ENCODE data around the gene CD2.

DNA sequence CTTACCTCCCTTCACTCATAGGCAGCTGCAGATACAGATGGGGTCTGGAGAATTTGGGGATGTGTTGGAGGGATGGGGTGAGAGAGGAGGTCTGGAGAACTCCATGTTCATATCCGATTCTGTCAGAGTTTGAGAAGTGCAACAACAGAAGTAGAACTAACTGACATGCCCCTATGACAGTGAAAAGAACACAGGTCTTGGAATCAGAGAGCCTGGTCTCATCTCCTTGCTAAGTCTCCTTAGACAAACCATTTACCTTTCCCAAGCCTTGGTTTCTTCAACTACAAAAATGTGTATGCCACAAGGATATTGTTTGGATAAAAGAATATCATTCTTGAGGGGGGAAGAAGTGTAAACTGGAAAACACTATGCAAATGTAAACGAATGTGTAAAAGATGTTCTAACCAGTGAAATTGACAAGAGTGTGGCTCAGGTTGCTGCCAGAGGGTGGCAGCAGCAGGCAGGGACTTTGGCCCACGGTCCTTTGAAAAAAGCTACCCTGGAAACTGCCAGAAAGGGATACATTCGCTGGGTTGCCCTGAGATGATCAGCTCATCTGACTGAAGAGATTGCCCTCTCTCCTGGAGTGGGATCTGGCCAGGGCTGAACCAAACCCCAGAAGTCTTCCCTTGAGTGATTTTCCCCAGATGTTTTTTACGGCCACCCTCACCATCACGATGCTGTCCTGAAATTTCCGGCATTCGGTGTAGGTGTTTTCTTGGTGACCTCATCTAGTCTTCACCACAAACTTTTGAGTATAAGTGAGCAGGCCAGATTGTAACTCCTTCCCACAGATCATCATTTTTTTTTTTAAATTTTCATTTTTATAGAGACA is 17.0 kb upstream of the CD2 start:
- no peak for TF ChIP-seq TAF7 (optimal IDR thresholded peaks at IDR 0.05; ENCODE audit: borderline replicate concordance, low read depth, low read length)
- TF ChIP-seq, protein P1, sequence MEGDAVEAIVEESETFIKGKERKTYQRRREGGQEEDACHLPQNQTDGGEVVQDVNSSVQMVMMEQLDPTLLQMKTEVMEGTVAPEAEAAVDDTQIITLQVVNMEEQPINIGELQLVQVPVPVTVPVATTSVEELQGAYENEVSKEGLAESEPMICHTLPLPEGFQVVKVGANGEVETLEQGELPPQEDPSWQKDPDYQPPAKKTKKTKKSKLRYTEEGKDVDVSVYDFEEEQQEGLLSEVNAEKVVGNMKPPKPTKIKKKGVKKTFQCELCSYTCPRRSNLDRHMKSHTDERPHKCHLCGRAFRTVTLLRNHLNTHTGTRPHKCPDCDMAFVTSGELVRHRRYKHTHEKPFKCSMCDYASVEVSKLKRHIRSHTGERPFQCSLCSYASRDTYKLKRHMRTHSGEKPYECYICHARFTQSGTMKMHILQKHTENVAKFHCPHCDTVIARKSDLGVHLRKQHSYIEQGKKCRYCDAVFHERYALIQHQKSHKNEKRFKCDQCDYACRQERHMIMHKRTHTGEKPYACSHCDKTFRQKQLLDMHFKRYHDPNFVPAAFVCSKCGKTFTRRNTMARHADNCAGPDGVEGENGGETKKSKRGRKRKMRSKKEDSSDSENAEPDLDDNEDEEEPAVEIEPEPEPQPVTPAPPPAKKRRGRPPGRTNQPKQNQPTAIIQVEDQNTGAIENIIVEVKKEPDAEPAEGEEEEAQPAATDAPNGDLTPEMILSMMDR (IDR thresholded peaks at IDR 0.05; ENCODE audit: control extremely low read depth in 1 of 3, insufficient read depth in 1 of 3, low read depth in 1 of 3, low read length in 3 of 3), result peak; percentile 85 to 90 (median 89)
- TF ChIP-seq RAD21 (IDR thresholded peaks at IDR 0.05 in 1 of 2, conservative IDR thresholded peaks at IDR 0.05 in 1 of 2; ENCODE audit: low read depth in 2 of 2, low read length in 2 of 2), result peak; percentile 97
- no peak for TF ChIP-seq EZH2 (IDR thresholded peaks at IDR 0.05; ENCODE audit: low read depth, low read length, severe bottlenecking)

Data from H1 (cell line).